WI38 (cell line): ENCODE measurements around the gene CDKAL1.

ENCODE experiments used
- H3K4me3 ChIP-seq: 2 replicates; pipeline ENCODE4 v1.5.1; 2011; ENCODE audit warnings: low read depth, mild to moderate bottlenecking, control low read depth, low read length
- CTCF ChIP-seq: IDR thresholded peaks from 2 replicates; pipeline ENCODE4 v1.5.1; 2012; ENCODE audit warnings: low read depth, mild to moderate bottlenecking, control low read depth, low read length

CDKAL1 gene

DNA sequence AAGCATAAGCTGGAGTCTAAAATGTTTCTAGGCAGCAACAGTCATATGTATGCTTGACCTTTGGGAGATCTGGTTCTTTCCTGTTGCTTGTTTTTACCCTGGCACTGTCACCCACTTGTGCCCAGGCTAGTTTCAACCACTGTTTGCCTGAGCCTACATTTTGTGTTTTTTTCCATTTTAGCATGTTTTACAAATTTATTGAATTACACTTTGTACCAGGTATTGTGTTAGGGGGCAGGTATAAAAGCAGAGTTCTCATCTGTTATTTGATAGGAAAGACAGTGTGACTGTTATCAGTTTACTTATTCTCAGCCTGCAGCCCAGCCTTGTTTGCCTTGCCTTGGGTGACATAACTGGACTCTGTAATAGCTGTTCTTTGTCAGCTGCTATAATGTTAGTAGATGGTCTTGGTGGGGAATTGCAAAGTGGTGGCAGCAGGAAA is 147.0 kb downstream of the CDKAL1 start:
- no peak overlapping the region for H3K4me3 ChIP-seq
- no peak for TF ChIP-seq CTCF

DNA sequence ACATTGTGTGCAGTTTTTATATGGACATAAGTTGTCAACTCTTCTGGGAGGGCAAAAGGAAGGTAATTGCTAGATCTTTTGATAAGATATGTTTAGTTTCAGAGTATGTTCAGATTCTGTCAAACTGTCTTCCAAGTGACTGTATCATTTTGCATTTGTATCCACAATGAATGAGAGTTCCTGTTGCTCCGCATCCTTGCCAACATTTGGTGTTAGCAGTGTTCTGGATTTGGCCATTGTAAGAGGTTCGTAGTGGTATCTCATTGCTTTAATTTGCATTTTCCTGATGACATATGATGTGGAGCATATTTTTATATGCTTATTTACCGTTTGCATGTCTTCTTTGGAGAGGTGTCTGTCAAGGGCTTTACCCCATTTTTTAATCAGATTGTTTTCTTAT is 150.2 kb downstream of the CDKAL1 start:
- TF ChIP-seq CTCF: no peak

GRCh38 chr6:20686142-20686541 is 151.9 kb downstream of the CDKAL1 start:
- H3K4me3 ChIP-seq: no peak overlapping the region
- TF ChIP-seq CTCF: no peak

More for the DNA sequence above, 150.2 kb downstream of the CDKAL1 start:
- no peak overlapping the region for H3K4me3 ChIP-seq

DNA sequence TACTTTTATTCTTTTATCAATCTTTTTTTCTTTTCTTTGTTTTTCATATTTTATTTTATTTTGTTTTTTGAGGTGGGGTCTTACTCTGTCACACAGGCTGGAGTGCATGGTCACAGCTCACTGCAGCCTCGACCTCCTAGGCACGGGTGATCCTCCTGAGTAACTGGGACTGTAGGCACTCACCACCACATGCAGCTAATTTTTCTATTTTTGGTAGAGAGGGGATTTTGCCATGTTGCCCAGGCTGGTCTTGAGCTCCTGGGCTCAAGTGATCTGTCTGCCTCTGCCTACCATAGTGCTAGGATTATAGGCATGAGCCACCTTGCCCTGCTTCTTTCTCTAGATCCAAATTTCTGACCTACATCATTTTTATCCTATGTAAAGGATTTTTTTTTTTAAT is 153.2 kb downstream of the CDKAL1 start:
- no peak for TF ChIP-seq CTCF

DNA sequence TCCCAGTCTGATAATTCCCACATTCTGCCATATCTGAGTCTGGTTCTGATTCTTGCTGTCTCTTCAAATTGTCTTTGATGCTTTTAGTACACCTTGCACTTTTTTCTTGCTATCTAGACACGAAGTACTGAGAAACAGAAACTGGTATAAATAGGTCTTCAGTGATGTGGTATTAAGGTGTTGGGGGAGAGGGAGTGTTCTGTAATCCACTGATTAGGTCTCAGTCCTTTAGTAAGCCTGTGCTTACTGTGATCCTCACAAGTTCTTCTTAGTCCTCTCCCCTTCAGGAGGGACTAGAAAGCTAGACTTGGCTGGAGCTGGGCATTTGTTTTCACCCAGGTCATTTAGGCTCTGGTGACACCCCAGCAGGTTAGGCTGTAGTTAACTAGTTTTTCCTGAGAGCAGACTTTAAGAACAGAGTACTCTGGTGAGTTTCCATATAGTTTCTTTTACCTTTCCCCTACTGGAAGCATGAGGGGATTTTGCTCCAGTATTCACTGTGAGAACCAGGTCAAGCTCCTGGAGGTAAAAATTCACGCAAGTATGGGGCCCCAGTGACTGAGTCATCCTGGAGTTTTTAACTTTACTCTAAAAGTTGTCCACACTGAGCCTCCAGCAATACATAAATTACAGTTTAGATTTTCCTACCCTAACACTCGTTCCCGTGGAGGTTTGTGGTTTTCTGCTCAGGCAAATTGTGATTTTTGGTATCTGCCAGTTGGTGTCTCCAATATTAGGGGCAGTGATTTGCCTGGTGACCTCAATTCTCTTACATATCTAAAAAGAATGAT is 154.6 kb downstream of the CDKAL1 start:
- no peak for TF ChIP-seq CTCF
- no peak overlapping the region for H3K4me3 ChIP-seq

More for the DNA sequence above, 153.2 kb downstream of the CDKAL1 start:
- no peak overlapping the region for H3K4me3 ChIP-seq

DNA sequence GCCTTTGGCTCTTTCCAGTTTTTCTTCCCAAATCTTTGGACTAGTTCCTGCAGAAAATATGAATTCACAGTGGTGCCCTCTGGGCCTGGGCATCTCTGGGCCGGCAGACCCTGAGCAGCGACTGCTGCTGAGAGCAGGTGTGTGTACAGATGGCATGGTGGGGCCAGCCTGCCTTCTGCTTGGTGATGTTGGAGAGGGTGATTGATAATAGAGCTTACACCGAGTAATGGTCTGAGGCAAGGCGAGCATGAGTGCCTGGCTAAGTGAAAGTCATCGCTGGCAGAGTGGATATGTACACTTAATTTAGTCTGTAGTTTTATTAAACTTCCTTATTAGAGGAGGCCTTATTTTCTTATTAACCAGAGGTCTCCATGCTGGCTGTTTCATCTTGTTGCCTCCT is 156.9 kb downstream of the CDKAL1 start:
- H3K4me3 ChIP-seq: no peak overlapping the region
- no peak for TF ChIP-seq CTCF

GRCh38 chr6:20692023-20692422 is 157.8 kb downstream of the CDKAL1 start:
- TF ChIP-seq CTCF: no peak
- H3K4me3 ChIP-seq: no peak overlapping the region
